Measurements from ENCODE around the gene ATL1.

ATL1 gene

DNA sequence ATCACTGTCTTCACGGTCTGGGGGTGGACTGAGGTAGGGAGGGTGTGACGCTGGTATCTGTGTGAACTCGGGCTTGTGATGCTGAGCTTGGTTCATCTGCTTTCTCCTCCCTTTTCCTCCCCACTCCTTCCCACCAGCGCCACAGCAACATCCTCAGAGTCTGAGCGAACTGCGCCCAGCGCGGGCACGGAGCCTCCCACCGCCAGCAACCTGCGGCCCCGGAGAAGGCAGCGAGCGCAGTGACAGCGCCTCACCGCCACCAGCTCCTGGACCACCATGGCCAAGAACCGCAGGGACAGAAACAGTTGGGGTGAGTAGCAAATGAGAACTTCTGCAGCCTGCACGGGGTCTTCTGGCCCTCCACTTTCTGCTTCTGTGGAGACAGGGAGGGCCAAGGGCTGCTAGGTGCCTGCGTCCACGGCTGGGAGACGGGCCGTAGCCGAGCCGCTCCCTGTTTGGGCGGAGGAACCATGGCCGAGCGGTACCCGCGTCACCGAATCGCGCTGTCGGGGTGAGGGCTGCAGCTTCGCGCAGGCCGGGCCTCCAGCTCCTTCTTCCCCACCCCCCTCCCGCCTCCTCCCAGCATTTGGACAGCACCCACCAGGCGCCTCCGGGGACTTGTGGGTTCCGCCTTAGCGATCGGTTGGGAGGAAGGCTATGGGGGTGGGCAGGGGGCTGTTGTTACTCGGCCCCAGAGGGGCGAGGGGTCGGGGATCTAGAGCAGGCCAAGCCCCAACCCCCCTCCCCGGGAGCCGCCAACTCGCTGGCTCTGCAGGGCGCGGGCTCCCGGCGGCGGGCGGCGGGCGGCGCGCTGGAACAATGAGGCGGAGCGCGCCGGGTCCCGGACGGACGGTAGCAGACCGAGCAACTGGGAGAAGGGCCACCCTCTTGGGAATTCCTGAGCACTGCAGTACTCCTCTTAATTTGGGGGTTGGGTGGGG is at the start of gene ATL1:
Gene ATL1 (plus strand): TSS at position 156 of the 941 bp plus-strand sequence. CDS start 121 bp downstream, at position 277.
- DNase-seq (ENCODE audit: low read depth in 3 of 3, low spot score in 1 of 3): peak in 1 of 3 donors; percentile 12

DNA sequence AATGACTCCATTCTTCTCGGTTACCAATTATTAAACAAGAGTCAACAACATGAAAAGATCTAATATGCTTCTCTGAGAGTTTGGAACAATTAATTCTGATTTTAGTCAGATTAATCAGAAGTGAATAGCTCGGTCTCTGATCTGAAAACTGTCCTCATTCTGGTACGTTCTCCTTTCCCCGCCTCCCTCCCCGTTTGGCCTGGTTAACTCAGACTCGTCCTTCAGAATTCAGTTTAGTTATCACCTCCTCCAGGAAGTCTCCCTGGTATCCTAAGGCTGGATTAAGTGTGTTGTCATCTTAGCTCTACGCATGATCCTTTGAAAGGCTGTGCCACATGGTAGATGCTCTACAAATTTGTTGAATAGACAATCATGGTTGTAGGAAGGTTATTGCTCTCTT is 49.8 kb upstream of the ATL1 start:
- no peak for DNase-seq (ENCODE audit: low read depth in 3 of 3, low spot score in 1 of 3)

- DNase-seq (ENCODE audit: low read depth in 3 of 3, low spot score in 1 of 3): no peak
Observed at GRCh38 chr14:50512463-50512862, 47.5 kb upstream of the ATL1 start.

DNA sequence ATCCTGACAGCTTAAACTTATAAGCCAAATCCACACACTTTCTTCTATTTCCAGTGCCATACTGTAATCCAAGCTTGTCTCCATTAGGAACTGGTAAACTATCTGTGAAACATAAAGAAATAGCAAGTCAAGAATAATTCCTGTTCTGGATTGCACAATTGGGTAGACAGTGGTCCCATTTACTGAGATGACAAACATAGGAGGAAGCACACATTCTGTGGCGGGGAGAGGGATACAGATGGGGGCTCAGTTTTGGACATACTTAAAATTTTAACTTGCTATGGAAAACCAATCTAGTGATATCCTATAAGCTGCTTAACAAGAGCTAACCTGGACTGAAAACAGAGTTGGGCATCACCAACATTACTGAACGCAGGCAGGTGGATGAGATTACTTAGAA is 43.9 kb upstream of the ATL1 start:
- DNase-seq (ENCODE audit: low read depth in 3 of 3, low spot score in 1 of 3): no peak

GRCh38 chr14:50520947-50521815 is 38.8 kb upstream of the ATL1 start:
- DNase-seq (ENCODE audit: low read depth in 3 of 3, low spot score in 1 of 3): peak in 1 of 3 donors; percentile 20

DNA sequence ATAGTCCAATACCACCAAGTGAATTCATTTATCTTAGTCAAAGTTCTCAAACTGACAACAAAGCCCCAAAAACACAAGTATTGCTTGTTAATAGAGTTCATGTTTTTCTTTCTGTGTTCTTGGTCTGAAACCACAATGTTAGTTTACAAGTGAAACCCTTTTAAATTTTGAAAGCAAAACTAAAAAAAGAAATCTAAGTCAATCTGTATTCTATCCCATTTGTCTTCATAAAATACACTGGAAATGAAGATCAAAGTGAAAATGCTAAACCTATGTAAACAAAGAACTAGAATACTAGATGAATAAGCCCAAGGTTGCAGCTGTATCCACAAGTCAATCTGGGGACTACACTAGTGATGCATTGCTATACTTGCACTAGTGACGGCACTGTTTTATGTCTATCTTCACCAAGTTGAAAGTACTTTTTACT is 38.0 kb upstream of the ATL1 start:
- DNase-seq (ENCODE audit: low read depth in 3 of 3, low spot score in 1 of 3): no peak

DNA sequence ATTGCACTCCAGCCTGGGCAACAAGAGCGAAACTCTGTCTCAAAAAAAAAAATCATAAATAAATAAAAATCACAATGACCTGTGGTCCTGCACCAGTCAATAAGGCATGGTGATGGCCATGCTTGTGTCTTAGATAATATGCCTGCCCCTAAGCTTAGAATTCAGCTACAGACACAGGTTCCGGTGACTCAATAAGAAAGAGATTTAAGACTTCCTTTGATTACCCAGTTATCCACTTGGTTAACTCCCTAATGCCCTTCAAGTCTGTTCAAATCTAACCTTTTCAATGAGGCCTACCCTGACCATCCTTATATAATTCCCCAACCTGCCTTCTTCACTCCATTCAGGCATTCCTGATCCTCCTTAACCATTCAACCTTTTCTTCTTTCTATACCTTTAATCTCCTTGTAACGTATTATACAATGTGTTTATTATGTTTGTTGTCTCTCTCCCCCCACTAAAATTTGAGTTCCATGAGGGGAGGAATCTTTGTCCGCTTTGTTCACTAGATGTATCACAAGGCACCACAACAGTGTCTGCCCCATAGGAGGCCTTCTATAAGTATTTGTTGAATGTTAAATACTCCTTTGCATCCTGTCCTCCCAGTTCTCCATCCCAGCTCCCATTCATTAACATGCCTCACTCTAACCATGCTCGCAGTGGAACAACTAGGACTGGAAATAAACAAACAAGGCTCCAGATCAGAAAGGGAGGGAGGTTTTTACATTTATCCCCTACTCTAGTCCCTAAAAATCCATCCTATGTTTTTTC is 36.5 kb upstream of the ATL1 start:
- DNase-seq (ENCODE audit: low read depth in 3 of 3, low spot score in 1 of 3): no peak

GRCh38 chr14:50524060-50524459 is 35.9 kb upstream of the ATL1 start:
- no peak for DNase-seq (ENCODE audit: low read depth in 3 of 3, low spot score in 1 of 3)

DNA sequence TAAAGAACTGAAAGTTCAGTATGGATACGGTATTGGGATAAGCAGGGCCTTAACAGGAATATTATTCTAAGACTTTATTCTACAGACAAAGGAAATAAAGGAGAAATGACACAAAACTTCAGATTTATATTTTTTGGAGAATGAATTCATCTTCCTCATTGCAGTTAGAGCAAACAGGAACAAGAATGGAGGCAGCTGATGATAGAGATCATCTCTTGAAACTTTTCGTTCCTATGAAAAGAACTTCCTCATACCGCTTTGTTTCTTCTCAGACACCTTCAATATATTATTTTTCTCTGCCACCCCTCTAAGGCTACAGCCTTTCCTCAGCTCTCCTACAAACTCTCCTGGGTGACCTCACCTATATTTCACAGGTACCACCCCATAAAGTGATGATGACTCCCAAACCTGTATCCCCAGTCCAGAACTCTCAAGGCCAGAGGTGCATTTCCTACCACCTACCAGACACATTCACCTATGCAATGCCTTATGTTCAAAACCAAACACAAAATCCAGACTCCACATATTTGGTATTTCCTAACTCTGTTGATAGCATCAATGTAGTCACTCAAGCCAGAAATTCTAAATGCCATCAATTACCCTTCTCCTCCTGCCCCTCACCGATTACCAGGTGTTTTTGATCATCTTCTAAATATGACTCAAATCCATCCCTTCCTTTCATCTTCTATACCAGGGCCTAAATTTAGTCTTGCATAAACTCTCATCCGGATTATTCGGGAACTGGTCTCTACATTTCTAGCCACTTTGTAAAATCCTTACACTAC is 35.0 kb upstream of the ATL1 start:
- DNase-seq (ENCODE audit: low read depth in 3 of 3, low spot score in 1 of 3): no peak

GRCh38 chr14:50528000-50528399 is 31.9 kb upstream of the ATL1 start:
- DNase-seq (ENCODE audit: low read depth in 3 of 3, low spot score in 1 of 3): no peak

DNA sequence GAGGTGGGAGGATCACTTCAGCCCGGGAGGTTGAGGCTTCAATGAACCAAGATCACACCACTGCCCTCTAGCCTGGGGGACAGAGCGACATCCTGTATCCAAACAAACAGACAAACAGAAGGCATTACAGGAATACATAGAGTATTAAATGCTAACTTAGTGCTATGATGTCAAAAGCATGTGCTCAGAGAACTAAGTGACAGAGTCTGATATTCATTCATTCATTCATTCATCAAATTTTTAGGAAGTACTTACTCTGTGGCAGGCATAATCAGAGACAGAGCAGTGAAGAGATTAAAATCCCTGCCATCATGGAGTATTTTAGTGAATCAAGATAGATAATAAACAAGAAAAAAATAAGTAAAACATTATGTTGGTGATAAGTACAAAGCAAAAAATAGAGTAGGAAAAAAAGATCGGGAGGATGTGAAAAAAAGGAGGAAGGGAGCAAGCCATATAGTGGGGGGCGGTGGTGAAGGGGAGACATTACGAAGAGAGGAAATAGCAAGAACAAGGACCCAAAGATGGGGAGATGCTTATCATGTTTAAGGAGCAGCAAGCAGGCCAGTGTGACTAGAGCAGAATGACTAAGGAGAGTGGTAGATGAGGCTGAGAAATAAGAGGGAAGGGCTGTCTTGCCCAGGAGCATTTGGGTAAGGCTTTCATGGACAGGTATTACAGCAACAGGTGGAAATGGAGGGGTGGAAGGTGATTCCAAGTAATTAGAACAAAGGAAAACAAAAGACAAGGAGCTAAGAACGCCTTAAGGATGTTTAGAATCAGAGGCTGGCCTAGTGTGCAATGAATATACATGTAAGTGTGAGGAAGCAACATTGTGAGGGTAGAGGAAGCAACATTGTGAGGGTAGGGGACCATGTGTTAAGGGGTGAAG is 30.4 kb upstream of the ATL1 start:
- no peak for DNase-seq (ENCODE audit: low read depth in 3 of 3, low spot score in 1 of 3)

GRCh38 chr14:50530358-50530757 is 29.6 kb upstream of the ATL1 start:
- no peak for DNase-seq (ENCODE audit: low read depth in 3 of 3, low spot score in 1 of 3)

- no peak for DNase-seq (ENCODE audit: low read depth in 3 of 3, low spot score in 1 of 3)
Observed at GRCh38 chr14:50530794-50531365, 29.1 kb upstream of the ATL1 start.

DNA sequence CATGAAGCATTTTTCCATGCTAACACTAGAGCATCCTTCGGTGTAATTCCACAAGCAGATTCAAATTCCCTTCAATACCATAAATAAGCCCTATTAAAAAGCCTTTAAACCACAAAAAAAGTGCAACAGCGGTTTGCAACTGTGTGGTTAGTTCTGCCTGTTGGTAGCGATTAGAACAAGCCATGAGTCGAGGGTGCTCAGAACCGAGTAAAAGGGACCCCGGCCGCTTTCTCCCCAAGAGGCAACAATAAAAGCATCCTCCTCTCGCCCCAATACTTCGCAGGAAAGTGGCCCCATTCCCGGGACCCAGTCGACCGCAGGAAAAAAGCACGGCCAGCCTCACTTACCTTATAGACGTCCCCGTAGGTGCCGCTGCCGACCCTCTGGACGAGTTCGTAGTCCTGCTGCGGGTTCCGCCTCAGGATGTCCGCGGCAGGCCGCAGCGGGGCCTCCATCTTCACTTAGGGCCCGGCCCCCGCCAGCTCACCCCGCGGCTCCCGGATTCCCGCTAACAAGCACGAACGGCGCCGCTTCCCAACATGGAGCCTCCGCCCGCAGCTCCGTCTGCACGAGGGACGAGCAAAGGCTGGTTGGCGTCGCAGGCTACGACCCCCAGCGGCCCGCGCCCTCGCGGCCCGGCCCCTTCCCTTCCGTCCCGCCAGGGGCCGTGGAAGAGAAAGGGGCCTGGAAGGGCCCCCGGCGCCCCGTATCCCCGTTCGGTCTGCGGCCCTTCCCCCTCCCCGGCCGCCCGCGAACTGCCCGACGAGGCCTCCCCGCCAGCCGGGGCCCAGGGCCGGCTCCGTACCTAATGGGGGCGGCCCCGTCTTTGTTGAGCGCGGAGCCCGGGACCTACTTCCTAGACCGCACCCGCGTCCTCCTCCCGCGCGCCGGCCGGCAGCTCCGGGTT is 28.1 kb upstream of the ATL1 start:
- DNase-seq (ENCODE audit: low read depth in 3 of 3, low spot score in 1 of 3): no peak

DNA sequence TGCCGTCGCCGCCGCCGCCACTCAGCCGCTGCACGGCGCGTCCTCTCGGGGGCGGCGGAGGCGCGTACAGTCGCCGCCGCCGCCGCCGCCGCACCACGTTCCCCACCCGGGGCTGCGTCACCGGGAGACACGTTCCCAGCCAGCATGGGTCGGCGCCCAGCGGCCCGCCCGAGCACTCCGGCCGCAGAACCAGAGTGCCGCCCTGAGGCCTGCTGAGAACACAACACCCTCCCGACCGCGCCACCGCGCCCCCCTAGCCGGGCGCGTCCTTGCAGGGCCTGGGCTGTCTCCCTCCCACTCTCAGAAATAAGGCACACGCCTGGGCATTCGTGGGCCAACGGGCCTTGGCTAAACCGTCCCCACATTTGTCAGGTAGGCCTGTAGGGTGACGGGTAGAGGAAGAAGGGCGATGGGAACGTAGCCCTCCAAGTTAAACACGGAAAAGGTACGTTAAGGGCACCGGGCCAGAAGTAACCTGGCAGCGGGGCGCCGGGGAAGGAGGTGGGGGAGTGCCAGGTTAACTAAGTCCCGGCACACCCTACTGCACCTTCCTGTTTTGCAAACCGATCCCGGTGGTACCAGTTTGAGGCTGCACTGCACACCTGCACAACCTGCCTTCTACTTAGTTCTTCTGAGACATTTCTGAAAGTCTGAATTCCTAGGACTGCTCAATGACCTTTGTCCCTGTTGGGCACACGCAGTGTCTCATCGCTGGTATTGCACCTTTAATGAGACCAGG is 27.3 kb upstream of the ATL1 start, which contains the start of gene MAP4K5:
Gene MAP4K5 (minus strand): TSS at position 68 of the 739 bp plus-strand sequence. CDS start 520 bp downstream, outside the sequence.
- DNase-seq (ENCODE audit: low read depth in 3 of 3, low spot score in 1 of 3): peak; percentile 72 to 83 (median 81)

DNA sequence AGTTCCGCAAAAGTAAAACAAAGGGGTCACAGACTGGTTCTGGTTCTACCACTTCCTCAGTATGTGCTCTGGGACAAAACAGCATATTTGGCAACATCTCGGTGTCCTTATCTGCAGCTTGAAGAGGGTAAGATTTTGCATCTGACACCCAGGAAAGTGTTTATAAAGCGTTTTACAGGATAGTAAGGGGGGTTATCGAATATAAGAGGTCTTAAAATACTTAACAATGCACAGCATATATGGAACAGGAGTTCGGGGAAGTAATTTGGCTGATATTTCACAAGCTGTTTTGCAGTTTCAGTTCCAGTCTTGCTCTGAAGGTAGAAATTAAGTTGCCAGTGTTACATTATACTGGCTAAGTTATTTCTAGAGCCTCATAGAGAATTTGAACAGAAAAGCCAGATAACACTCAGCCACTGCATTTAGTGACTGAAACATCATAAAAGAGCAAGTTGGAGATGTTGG is 26.7 kb upstream of the ATL1 start:
- DNase-seq (ENCODE audit: low read depth in 3 of 3, low spot score in 1 of 3): no peak

- DNase-seq (ENCODE audit: low read depth in 3 of 3, low spot score in 1 of 3): no peak
Observed at GRCh38 chr14:50533806-50534205, 26.1 kb upstream of the ATL1 start.

Measured in stimulated activated CD4-positive, alpha-beta T cell treated with anti-CD3 and anti-CD28 coated beads, TNF-alpha, amount 100 ng/mL, for 1 hour (primary cell).